H9 (cell line): ENCODE results near the gene CYFIP1. TPM values are rescaled to one million over a fixed set of nuclear protein-coding genes. Genes with fewer than 3 reads are reported as not detected.

Experiments used
- DNase-seq: peaks from one replicate; pipeline ENCODE4 v3.0.0-alpha.2; 2017
- H2AFZ ChIP-seq: one replicate; pipeline ENCODE4 v1.6.1; 2013; ENCODE audit warnings: mild to moderate bottlenecking, low read length, control low read depth, moderate library complexity
- H2AK5ac ChIP-seq: 2 replicates; pipeline ENCODE4 v1.6.1; 2013; ENCODE audit warnings: low read length, control low read depth, mixed read lengths; ENCODE audit not compliant: insufficient read length
- H2BK120ac ChIP-seq: one replicate; pipeline ENCODE4 v1.6.1; 2013; ENCODE audit warnings: low read depth, mild to moderate bottlenecking, low read length, control low read depth, inconsistent platforms; ENCODE audit not compliant: poor library complexity, severe bottlenecking
- H2BK12ac ChIP-seq: 2 replicates; pipeline ENCODE4 v1.6.1; 2013; ENCODE audit warnings: low read length, control low read depth, mixed read lengths, low read depth; ENCODE audit not compliant: insufficient read length
- H2BK15ac ChIP-seq: 2 replicates; pipeline ENCODE4 v1.6.1; 2013; ENCODE audit warnings: low read depth, low read length, control low read depth
- H2BK20ac ChIP-seq: one replicate; pipeline ENCODE4 v1.6.1; 2013; ENCODE audit warnings: low read depth, mild to moderate bottlenecking, low read length, control low read depth, inconsistent platforms; ENCODE audit not compliant: poor library complexity, severe bottlenecking
- H2BK5ac ChIP-seq: 2 replicates; pipeline ENCODE4 v1.6.1; 2013; ENCODE audit warnings: low read length, control low read depth, mixed read lengths; ENCODE audit not compliant: insufficient read length
- H3K14ac ChIP-seq: 2 replicates; pipeline ENCODE4 v1.6.1; 2013; ENCODE audit warnings: low read length, control low read depth; ENCODE audit not compliant: insufficient read depth
- H3K18ac ChIP-seq: 2 replicates; pipeline ENCODE4 v1.6.1; 2013; ENCODE audit warnings: low read depth, mild to moderate bottlenecking, mixed read lengths, low read length, control low read depth; ENCODE audit not compliant: insufficient read length
- H3K23ac ChIP-seq: 2 replicates; pipeline ENCODE4 v1.6.1; 2013; ENCODE audit warnings: low read length, control low read depth, mixed read lengths, low read depth; ENCODE audit not compliant: insufficient read length
- H3K23me2 ChIP-seq: 2 replicates; pipeline ENCODE4 v1.6.1; 2013; ENCODE audit warnings: low read depth, mild to moderate bottlenecking, mixed read lengths, low read length, control low read depth; ENCODE audit not compliant: insufficient read length, poor library complexity, severe bottlenecking
- H3K27ac ChIP-seq: 2 replicates; pipeline ENCODE4 v1.5.1; 2013; ENCODE audit warnings: low read length, control low read depth, mixed read lengths, low read depth; ENCODE audit not compliant: insufficient read length
- H3K27me3 ChIP-seq: 2 replicates; pipeline ENCODE4 v1.6.1; 2013; ENCODE audit warnings: low read length, control low read depth, inconsistent platforms; ENCODE audit not compliant: insufficient read depth
- H3K4ac ChIP-seq: 2 replicates; pipeline ENCODE4 v1.6.1; 2013; ENCODE audit warnings: low read depth, mild to moderate bottlenecking, control low read depth, inconsistent platforms, low read length, moderate library complexity
- H3K4me1 ChIP-seq: 2 replicates; pipeline ENCODE4 v1.6.1; 2013; ENCODE audit warnings: low read length, control low read depth, inconsistent platforms; ENCODE audit not compliant: insufficient read depth
- H3K4me2 ChIP-seq: 2 replicates; pipeline ENCODE4 v1.6.1; 2013; ENCODE audit warnings: low read length, control low read depth, mixed read lengths; ENCODE audit not compliant: insufficient read length, insufficient read depth
- H3K56ac ChIP-seq: 2 replicates; pipeline ENCODE4 v1.6.1; 2013; ENCODE audit warnings: low read depth, mild to moderate bottlenecking, mixed read lengths, low read length, control low read depth; ENCODE audit not compliant: insufficient read length
- H3K79me1 ChIP-seq: 2 replicates; pipeline ENCODE4 v1.6.1; 2013; ENCODE audit warnings: low read depth, mild to moderate bottlenecking, moderate library complexity, low read length, control low read depth, inconsistent platforms; ENCODE audit not compliant: insufficient read depth, poor library complexity, severe bottlenecking
- H3K79me2 ChIP-seq: 2 replicates; pipeline ENCODE4 v1.6.1; 2013; ENCODE audit warnings: low read length, control low read depth, inconsistent platforms; ENCODE audit not compliant: insufficient read depth
- H3K9ac ChIP-seq: 2 replicates; pipeline ENCODE4 v1.6.1; 2013; ENCODE audit warnings: low read length, control low read depth, mixed read lengths; ENCODE audit not compliant: insufficient read length; ENCODE audit errors: extremely low read depth
- H3K9me3 ChIP-seq: one replicate; pipeline ENCODE4 v1.6.1; 2013; ENCODE audit warnings: low read depth, low read length, inconsistent platforms; ENCODE audit not compliant: control insufficient read depth
- H3T11ph ChIP-seq: one replicate; pipeline ENCODE4 v1.6.1; 2013; ENCODE audit warnings: mild to moderate bottlenecking, low read length, control low read depth, inconsistent platforms
- H4K20me1 ChIP-seq: one replicate; pipeline ENCODE4 v1.6.1; 2013; ENCODE audit not compliant: control insufficient read depth, insufficient read length, insufficient read depth
- H4K5ac ChIP-seq: 2 replicates; pipeline ENCODE4 v1.6.1; 2013; ENCODE audit warnings: low read depth, mild to moderate bottlenecking, mixed read lengths, low read length, control low read depth; ENCODE audit not compliant: insufficient read length
- H4K8ac ChIP-seq: replicated peaks from 2 replicates; pipeline ENCODE4 v1.6.1; 2013; ENCODE audit warnings: low read length, control low read depth, mixed read lengths, low read depth; ENCODE audit not compliant: insufficient read length
- H4K91ac ChIP-seq: 2 replicates; pipeline ENCODE4 v1.6.1; 2013; ENCODE audit warnings: low read depth, mild to moderate bottlenecking, moderate library complexity, mixed read lengths, low read length, control low read depth; ENCODE audit not compliant: insufficient read length
- H3K27ac Mint-ChIP-seq, 3 experiments: 2 replicates in 2 of 3; 3 replicates in 1 of 3; pipeline ENCODE4 v1.8.0; 2020 to 2021; ENCODE audit warnings: mixed read lengths in 3 of 3, mild to moderate bottlenecking in 1 of 3, moderate library complexity in 1 of 3
- H3K27me3 Mint-ChIP-seq: 2 replicates; pipeline ENCODE4 v1.8.0; 2021; ENCODE audit warnings: low read depth, mild to moderate bottlenecking, moderate library complexity, mixed read lengths
- H3K36me3 Mint-ChIP-seq, 3 experiments: 2 replicates in 2 of 3; 3 replicates in 1 of 3; pipeline ENCODE4 v1.8.0; 2020 to 2021; ENCODE audit warnings: low read depth in 3 of 3, mixed read lengths in 3 of 3; ENCODE audit not compliant: insufficient read depth in 1 of 3
- H3K4me1 Mint-ChIP-seq, 2 experiments: 2 replicates each; pipeline ENCODE4 v1.8.0; 2020; ENCODE audit warnings: mixed read lengths in 2 of 2
- H3K4me3 Mint-ChIP-seq, 2 experiments: 2 replicates in 1 of 2; 3 replicates in 1 of 2; pipeline ENCODE4 v1.8.0; 2020 to 2021; ENCODE audit warnings: mild to moderate bottlenecking in 2 of 2, mixed read lengths in 2 of 2, moderate library complexity in 1 of 2
- H3K9me3 Mint-ChIP-seq, 2 experiments: 2 replicates in 1 of 2; 3 replicates in 1 of 2; pipeline ENCODE4 v1.8.0; 2020; ENCODE audit warnings: mild to moderate bottlenecking in 2 of 2, mixed read lengths in 2 of 2, moderate library complexity in 1 of 2
- WGBS: extraction: QIAGEN DNeasy Blood & Tissue Kit; methylation state at CpG from one replicate; pipeline ENCODE4 v1.1.7; 2013; ENCODE audit warnings: missing lambda C conversion rate, low lambda C conversion rate, mixed read lengths; ENCODE audit not compliant: insufficient read length; ENCODE audit errors: extremely low coverage; 5-methylcytosine and 5-hydroxymethylcytosine counted together
- total RNA-seq: library from RNA; stranded (reverse); gene quantifications from 2 replicates; pipeline ENCODE4 v1.2.1, GENCODE V29; 2021
- TF ChIP-seq, protein P1 (sequence below): fragments of 200-600 bp; sonication (generic); conservative IDR thresholded peaks from 3 replicates; pipeline ENCODE4 v1.8.0; 2021; ENCODE audit warnings: antibody characterized with exemption, mild to moderate bottlenecking

The CYFIP1 gene
- total RNA-seq, 1 experiment from 2014 or later: 71.2 TPM

DNA sequence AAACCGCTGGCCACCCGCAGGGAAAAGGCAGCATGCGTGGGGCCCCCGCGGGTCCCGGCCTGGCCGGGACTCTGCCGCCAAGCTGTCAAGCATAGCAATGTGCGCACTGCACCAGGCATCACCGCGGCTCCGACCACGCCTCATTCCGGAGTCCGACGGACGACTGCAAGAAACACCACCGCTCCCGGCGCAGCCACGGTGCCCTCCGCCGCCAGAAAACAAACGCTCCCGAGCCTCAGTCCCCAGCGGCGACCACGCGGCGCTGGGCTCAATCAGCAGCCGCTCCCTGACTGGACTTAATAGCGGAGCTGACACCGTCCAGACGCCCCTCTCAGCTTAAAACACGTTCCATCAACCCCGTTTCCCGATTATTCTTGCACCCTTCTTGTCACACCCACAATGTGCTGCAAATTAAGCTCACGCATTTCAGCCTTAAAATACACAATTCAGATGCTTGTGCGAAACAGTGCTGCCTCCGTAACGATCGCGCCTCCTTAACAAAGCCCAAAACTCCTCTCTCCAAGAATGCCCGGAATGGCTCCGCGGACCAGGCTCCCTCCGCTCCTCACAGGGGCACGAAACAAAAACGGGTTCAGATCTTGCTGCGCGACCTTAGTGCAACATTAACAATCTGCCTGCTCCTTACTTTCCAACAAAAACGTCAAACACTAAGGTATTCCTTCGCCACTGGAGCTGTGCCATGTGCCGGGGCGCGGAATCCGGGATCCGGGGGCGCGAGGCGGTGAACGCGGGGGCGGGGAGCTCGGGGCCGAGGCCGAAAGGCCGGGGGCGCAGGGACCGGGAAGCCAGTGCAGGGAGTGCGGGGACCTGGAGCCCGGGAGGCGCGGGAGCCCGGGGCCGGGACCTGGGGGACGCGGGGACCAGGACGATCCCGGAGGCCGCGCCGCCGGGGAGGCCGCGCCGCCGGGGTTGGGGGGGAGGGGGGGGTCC lies 655 bp downstream of the CYFIP1 start:
- H3K18ac ChIP-seq: peak overlapping the region; percentile 82
- peaks cover 0 to 7% (median 0%) of the 10 kb centered on the region in 3 experiments; a peak in 2 of 7 replicates for H3K36me3 Mint-ChIP-seq
- no peak overlapping the region for H2BK120ac ChIP-seq
- H3K14ac ChIP-seq: no peak overlapping the region
- H2BK5ac ChIP-seq: no peak overlapping the region
- H3K79me1 ChIP-seq: peaks cover 8% of the 10 kb centered on the region
- H4K8ac ChIP-seq: no peak overlapping the region
- peak overlapping the region; percentile 91 to 98 for H3K4me3 Mint-ChIP-seq
- peaks cover 14% of the 10 kb centered on the region for H3K23me2 ChIP-seq
- H3K4ac ChIP-seq: no peak overlapping the region
- H2BK20ac ChIP-seq: no peak overlapping the region
- no peaks in the 10 kb centered on the region for H4K20me1 ChIP-seq
- no peak overlapping the region for H4K91ac ChIP-seq
- peaks cover 49% of the 10 kb centered on the region for H3K27me3 Mint-ChIP-seq
- H3K4me2 ChIP-seq: peak overlapping the region; percentile 93
- no peak overlapping the region for H3T11ph ChIP-seq
- peak overlapping the region; percentile 2 for H2AFZ ChIP-seq
- no peak overlapping the region for H3K23ac ChIP-seq
- H3K9me3 ChIP-seq: no peaks in the 10 kb centered on the region
- H2BK15ac ChIP-seq: no peak overlapping the region
- H4K5ac ChIP-seq: no peak overlapping the region
- H3K56ac ChIP-seq: no peak overlapping the region
- H3K27me3 ChIP-seq: peaks cover 6% of the 10 kb centered on the region; the same call in 1 of the 2 replicates
- H2BK12ac ChIP-seq: no peak overlapping the region
- peak overlapping the region; percentile 83 for H3K9ac ChIP-seq
- peak overlapping the region in 2 of 3 experiments; percentile 5 to 74; a peak in 2 of 7 replicates for H3K27ac Mint-ChIP-seq
- H3K4me1 Mint-ChIP-seq: peaks cover 11 to 15% of the 10 kb centered on the region in 2 experiments
- H3K27ac ChIP-seq: no peak overlapping the region
- WGBS: no CpG with 5 or more reads among the region's 88 CpGs
- H2AK5ac ChIP-seq: no peak overlapping the region
- 0 out of 2 replicates have a peak, but pooled peaks cover 2% of the 10 kb centered on the region for H3K4me1 ChIP-seq
- TF ChIP-seq, protein P1, sequence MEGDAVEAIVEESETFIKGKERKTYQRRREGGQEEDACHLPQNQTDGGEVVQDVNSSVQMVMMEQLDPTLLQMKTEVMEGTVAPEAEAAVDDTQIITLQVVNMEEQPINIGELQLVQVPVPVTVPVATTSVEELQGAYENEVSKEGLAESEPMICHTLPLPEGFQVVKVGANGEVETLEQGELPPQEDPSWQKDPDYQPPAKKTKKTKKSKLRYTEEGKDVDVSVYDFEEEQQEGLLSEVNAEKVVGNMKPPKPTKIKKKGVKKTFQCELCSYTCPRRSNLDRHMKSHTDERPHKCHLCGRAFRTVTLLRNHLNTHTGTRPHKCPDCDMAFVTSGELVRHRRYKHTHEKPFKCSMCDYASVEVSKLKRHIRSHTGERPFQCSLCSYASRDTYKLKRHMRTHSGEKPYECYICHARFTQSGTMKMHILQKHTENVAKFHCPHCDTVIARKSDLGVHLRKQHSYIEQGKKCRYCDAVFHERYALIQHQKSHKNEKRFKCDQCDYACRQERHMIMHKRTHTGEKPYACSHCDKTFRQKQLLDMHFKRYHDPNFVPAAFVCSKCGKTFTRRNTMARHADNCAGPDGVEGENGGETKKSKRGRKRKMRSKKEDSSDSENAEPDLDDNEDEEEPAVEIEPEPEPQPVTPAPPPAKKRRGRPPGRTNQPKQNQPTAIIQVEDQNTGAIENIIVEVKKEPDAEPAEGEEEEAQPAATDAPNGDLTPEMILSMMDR: no peak
- peaks cover 0 to 2% of the 10 kb centered on the region in 2 experiments; a peak in 2 of 5 replicates for H3K9me3 Mint-ChIP-seq
- peak; percentile 58 for DNase-seq
- peaks cover 2% of the 10 kb centered on the region; the same call in 1 of the 2 replicates for H3K79me2 ChIP-seq
